OCI-LY7 (cell line): ENCODE data around the gene PLA2G4A. TPM values are rescaled to one million over a fixed set of nuclear protein-coding genes. Genes with fewer than 3 reads are reported as not detected.

Experiments used
- BruUV-seq: library from RNA; stranded (reverse); fragments of 400-500 nt; replicated peaks from 2 replicates; lab custom pipeline; 2021; lab: Mats Ljungman, UMichigan
- CTCF ChIA-PET: fragments of 300-600 bp; sonication (Branson Sonifier 250); formaldehyde crosslinking; loops from one replicate; lab custom pipeline; 2022; ENCODE audit warnings: antibody characterized with exemption; ENCODE audit not compliant: unreplicated experiment; lab: Charles Lee
- POLR2A ChIA-PET: fragments of 300-600 bp; sonication (Branson Sonifier 250); formaldehyde crosslinking; loops from one replicate; lab custom pipeline; 2022; ENCODE audit warnings: antibody characterized with exemption; lab: Charles Lee
- DNase-seq: peaks from one replicate; pipeline ENCODE4 v3.0.0-alpha.2; 2015; ENCODE audit warnings: low spot score
- H2AFZ ChIP-seq: fragments of 200-600 bp; sonication (generic), shearing (Covaris generic); 2 replicates; pipeline ENCODE4 v1.6.1; 2014; ENCODE audit warnings: mild to moderate bottlenecking, antibody characterized with exemption, low read length, moderate library complexity
- H3K27ac ChIP-seq: fragments of 200-600 bp; sonication (generic); 2 replicates; pipeline ENCODE4 v1.5.1; 2014; ENCODE audit warnings: mixed run types, low read depth, mild to moderate bottlenecking, moderate library complexity, low read length, inconsistent platforms; ENCODE audit not compliant: poor library complexity, severe bottlenecking
- H3K36me3 ChIP-seq: fragments of 200-600 bp; sonication (generic); 2 replicates; pipeline ENCODE4 v1.6.1; 2014; ENCODE audit warnings: mild to moderate bottlenecking, antibody characterized with exemption, low read length, moderate library complexity, mixed read lengths; ENCODE audit not compliant: insufficient read depth
- H3K4me1 ChIP-seq: fragments of 200-600 bp; sonication (generic); 2 replicates; pipeline ENCODE4 v1.5.1; 2014; ENCODE audit warnings: mild to moderate bottlenecking, low read length; ENCODE audit not compliant: insufficient read depth, poor library complexity, severe bottlenecking
- H3K4me2 ChIP-seq: fragments of 200-600 bp; sonication (generic); 2 replicates; pipeline ENCODE4 v1.6.1; 2014; ENCODE audit warnings: mild to moderate bottlenecking, low read length
- H3K4me3 ChIP-seq: fragments of 200-600 bp; sonication (generic); 2 replicates; pipeline ENCODE4 v1.5.1; 2014; ENCODE audit warnings: mild to moderate bottlenecking, low read depth, low read length; ENCODE audit not compliant: poor library complexity, severe bottlenecking
- H3K79me2 ChIP-seq: fragments of 200-600 bp; sonication (generic); 2 replicates; pipeline ENCODE4 v1.6.1; 2016; ENCODE audit warnings: low read depth, mild to moderate bottlenecking, low read length, moderate library complexity, mixed read lengths; ENCODE audit not compliant: insufficient read depth
- H3K9me2 ChIP-seq: fragments of 200-600 bp; sonication (generic); 2 replicates; pipeline ENCODE4 v1.6.1; 2016; ENCODE audit warnings: mild to moderate bottlenecking, low read length, mixed read lengths; ENCODE audit not compliant: insufficient read depth
- H3K9me3 ChIP-seq: fragments of 200-600 bp; sonication (generic); 2 replicates; pipeline ENCODE4 v1.6.1; 2014; ENCODE audit warnings: mild to moderate bottlenecking, mixed run types, low read length, mixed read lengths
- H4K20me1 ChIP-seq: fragments of 200-600 bp; sonication (generic); 2 replicates; pipeline ENCODE4 v1.6.1; 2014; ENCODE audit warnings: mild to moderate bottlenecking, antibody characterized with exemption, low read length, moderate library complexity, mixed read lengths; ENCODE audit not compliant: insufficient read depth
- EZH2phosphoT487 ChIP-seq: fragments of 200-600 bp; sonication (generic); IDR thresholded peaks from 2 replicates; pipeline ENCODE4 v1.6.1; 2018; ENCODE audit warnings: low read depth, borderline replicate concordance, mild to moderate bottlenecking, mixed run types, antibody characterized with exemption, low read length, moderate library complexity, mixed read lengths
- intact Hi-C: fragments of 100-400 bp; cut with micrococcal nuclease; formaldehyde crosslinking; loops from one replicate; pipeline ENCODE4 v1.10.0; 2022; ENCODE audit not compliant: unreplicated experiment
- total RNA-seq, 2 experiments: library from RNA; depleted of rRNA in 1 of 2; stranded (reverse); fragments of >200 nt in 1 of 2; shearing (Covaris generic) in 1 of 2; gene quantifications; 2 replicates each; pipeline ENCODE4 v1.2.3, GENCODE V29; 2014 to 2022
- TF ChIP-seq, protein P1 (sequence below): fragments of 200-600 bp; sonication (generic); conservative IDR thresholded peaks from 2 replicates; pipeline ENCODE4 v1.5.1; 2014; ENCODE audit warnings: mild to moderate bottlenecking, antibody characterized with exemption, low read length, moderate library complexity, mixed read lengths

Gene PLA2G4A
- total RNA-seq, 2 experiments from 2014 or later: not detected

- no peak overlapping the region for H3K4me3 ChIP-seq
- H3K36me3 ChIP-seq: no peaks in the 10 kb centered on the region
- TF ChIP-seq, protein P1, sequence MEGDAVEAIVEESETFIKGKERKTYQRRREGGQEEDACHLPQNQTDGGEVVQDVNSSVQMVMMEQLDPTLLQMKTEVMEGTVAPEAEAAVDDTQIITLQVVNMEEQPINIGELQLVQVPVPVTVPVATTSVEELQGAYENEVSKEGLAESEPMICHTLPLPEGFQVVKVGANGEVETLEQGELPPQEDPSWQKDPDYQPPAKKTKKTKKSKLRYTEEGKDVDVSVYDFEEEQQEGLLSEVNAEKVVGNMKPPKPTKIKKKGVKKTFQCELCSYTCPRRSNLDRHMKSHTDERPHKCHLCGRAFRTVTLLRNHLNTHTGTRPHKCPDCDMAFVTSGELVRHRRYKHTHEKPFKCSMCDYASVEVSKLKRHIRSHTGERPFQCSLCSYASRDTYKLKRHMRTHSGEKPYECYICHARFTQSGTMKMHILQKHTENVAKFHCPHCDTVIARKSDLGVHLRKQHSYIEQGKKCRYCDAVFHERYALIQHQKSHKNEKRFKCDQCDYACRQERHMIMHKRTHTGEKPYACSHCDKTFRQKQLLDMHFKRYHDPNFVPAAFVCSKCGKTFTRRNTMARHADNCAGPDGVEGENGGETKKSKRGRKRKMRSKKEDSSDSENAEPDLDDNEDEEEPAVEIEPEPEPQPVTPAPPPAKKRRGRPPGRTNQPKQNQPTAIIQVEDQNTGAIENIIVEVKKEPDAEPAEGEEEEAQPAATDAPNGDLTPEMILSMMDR: no peak
- TF ChIP-seq EZH2phosphoT487: no peak
- intact Hi-C loops: no loop called here
- H3K27ac ChIP-seq: no peak overlapping the region
- no peaks in the 10 kb centered on the region for H3K4me1 ChIP-seq
- BruUV-seq: no TSS peak
- POLR2A ChIA-PET: interaction anchor here (0.6 kb wide), 1 partner anchor 39 kb away, joined by 3 read pairs; no protein-coding TSS in a partner anchor
- H2AFZ ChIP-seq: no peak overlapping the region
- no peaks in the 10 kb centered on the region for H4K20me1 ChIP-seq
- H3K9me2 ChIP-seq: no peaks in the 10 kb centered on the region
- DNase-seq: no peak
- no peaks in the 10 kb centered on the region for H3K79me2 ChIP-seq
- CTCF ChIA-PET: no interaction called here
- no peak overlapping the region for H3K4me2 ChIP-seq
- H3K9me3 ChIP-seq: no peaks in the 10 kb centered on the region
Measured at GRCh38 chr1:186900539-186901237, 71.9 kb downstream of the PLA2G4A start.

DNA sequence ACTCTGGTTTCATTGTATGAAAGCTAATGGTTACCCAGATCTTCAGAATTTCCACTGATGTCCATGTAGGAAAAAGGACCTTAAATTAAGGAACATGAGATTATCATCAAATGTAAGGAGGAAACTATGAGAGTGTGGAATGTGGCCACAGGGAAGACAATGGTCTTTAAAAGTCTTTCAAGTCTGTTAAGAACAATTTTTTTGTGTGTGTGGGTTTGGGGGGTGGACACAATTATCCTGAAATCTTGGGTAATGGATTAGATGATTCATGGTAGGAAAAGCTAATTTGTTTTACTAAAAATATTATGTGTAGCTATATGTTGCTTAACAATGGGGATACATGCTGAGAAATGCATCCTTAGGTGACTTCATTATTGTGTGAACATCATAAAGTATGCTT lies 72.9 kb downstream of the PLA2G4A start:
- H2AFZ ChIP-seq: no peak overlapping the region

More for the DNA sequence above, 72.9 kb downstream of the PLA2G4A start:
- no peaks in the 10 kb centered on the region for H3K9me3 ChIP-seq
- CTCF ChIA-PET: no interaction called here
- BruUV-seq: no TSS peak
- no peaks in the 10 kb centered on the region for H3K4me1 ChIP-seq
- no peak overlapping the region for H3K27ac ChIP-seq
- POLR2A ChIA-PET: no interaction called here
- H3K4me2 ChIP-seq: no peak overlapping the region
- H4K20me1 ChIP-seq: no peaks in the 10 kb centered on the region
- H3K4me3 ChIP-seq: no peak overlapping the region
- no peaks in the 10 kb centered on the region for H3K79me2 ChIP-seq
- no peak for DNase-seq
- TF ChIP-seq, protein P1: no peak
- TF ChIP-seq EZH2phosphoT487: no peak
- H3K36me3 ChIP-seq: no peaks in the 10 kb centered on the region
- H3K9me2 ChIP-seq: no peaks in the 10 kb centered on the region
- intact Hi-C loops: no loop called here
